Transverse colon (tissue), 4 donors: ENCODE data around the gene SLC16A12. TPM values are rescaled to one million over a fixed set of nuclear protein-coding genes. Genes with fewer than 3 reads are reported as not detected.

ENCODE experiments used
- DNase-seq: peaks from one replicate; pipeline ENCODE4 v3.0.0-alpha.2; 2019
- H3K27ac ChIP-seq, 4 donors: fragments of 200-600 bp; sonication (generic); 2 replicates each; pipeline ENCODE4 v1.5.1; 2016 to 2018; ENCODE audit warnings: inconsistent platforms in 4 of 4
- H3K27me3 ChIP-seq: fragments of 200-600 bp; sonication (generic); 2 replicates; pipeline ENCODE4 v1.5.1; 2017; ENCODE audit warnings: inconsistent platforms
- H3K36me3 ChIP-seq, 4 donors: fragments of 200-600 bp; sonication (generic); 2 replicates each; pipeline ENCODE4 v1.5.1; 2017 to 2019; ENCODE audit warnings: inconsistent platforms in 4 of 4
- H3K4me1 ChIP-seq, 4 donors: fragments of 200-600 bp; sonication (generic); 2 replicates each; pipeline ENCODE4 v1.5.1; 2017 to 2020; ENCODE audit warnings: inconsistent platforms in 4 of 4
- H3K4me3 ChIP-seq, 4 donors: fragments of 200-600 bp; sonication (generic); 1 replicate in 1 of 4; 2 replicates in 3 of 4; pipeline versions ENCODE4 v1.5.1 to v1.6.1; 2017 to 2019; ENCODE audit warnings: inconsistent platforms in 4 of 4
- H3K9me3 ChIP-seq, 2 donors: fragments of 200-600 bp; sonication (generic); 2 replicates each; pipeline ENCODE4 v1.5.1; 2017 to 2019; ENCODE audit warnings: inconsistent platforms in 2 of 2
- EP300 ChIP-seq: sonication (generic); formaldehyde crosslinking; IDR thresholded peaks from one replicate; pipeline ENCODE4 v1.6.1; 2017; ENCODE audit warnings: antibody characterized with exemption, low read depth
- POLR2A ChIP-seq: fragments of 450-650 bp; IDR thresholded peaks from one replicate; pipeline ENCODE4 v1.6.1; 2016; ENCODE audit warnings: antibody characterized with exemption, mild to moderate bottlenecking, moderate library complexity
- POLR2AphosphoS5 ChIP-seq, 3 donors: sonication (generic); formaldehyde crosslinking; IDR thresholded peaks; one replicate each; pipeline ENCODE4 v1.6.1; 2016; ENCODE audit warnings: antibody characterized with exemption in 3 of 3
- WGBS, 2 donors: methylation state at CpG; one replicate each; pipeline ENCODE4 v1.1.5; 2018; ENCODE audit warnings: low coverage in 1 of 2; 5-methylcytosine and 5-hydroxymethylcytosine counted together
- in situ Hi-C, 4 donors: fragments of 200-750 bp; cut with MboI; loops; one replicate each; pipeline versions ENCODE4 v1.15.0 to v1.15.1; 2017; ENCODE audit warnings: low sequenced_read_pairs in 3 of 4, low pct_ligation_motif_present in 1 of 4, low pct_unique_long_range_greater_than_20kb in 1 of 4
- intact Hi-C: fragments of 100-400 bp; cut with DNase I; formaldehyde crosslinking; loops from one replicate; pipeline ENCODE4 v1.15.1; 2023; ENCODE audit warnings: low total_unique reads
- total RNA-seq, 4 donors: library from RNA; depleted of rRNA; stranded (reverse); fragments of >200 nt; gene quantifications; one replicate each; pipeline ENCODE4 v1.1.0, GENCODE V29; 2016
- TF ChIP-seq, protein P1 (sequence below), 5 experiments: fragments of 200-600 bp in 3 of 5; fragments of 450-650 bp in 2 of 5; sonication (generic) in 3 of 5; IDR thresholded peaks; 1 replicate in 2 of 5; 2 replicates in 3 of 5; pipeline ENCODE4 v1.5.1; 2016 to 2017; ENCODE audit warnings: antibody characterized with exemption in 5 of 5, inconsistent platforms in 3 of 5, mild to moderate bottlenecking in 2 of 5, moderate library complexity in 1 of 5

The SLC16A12 gene
- total RNA-seq, 4 donors from 2014 or later, result 0.27 to 7.6 (median 0.48) TPM; not detected in 1

DNA sequence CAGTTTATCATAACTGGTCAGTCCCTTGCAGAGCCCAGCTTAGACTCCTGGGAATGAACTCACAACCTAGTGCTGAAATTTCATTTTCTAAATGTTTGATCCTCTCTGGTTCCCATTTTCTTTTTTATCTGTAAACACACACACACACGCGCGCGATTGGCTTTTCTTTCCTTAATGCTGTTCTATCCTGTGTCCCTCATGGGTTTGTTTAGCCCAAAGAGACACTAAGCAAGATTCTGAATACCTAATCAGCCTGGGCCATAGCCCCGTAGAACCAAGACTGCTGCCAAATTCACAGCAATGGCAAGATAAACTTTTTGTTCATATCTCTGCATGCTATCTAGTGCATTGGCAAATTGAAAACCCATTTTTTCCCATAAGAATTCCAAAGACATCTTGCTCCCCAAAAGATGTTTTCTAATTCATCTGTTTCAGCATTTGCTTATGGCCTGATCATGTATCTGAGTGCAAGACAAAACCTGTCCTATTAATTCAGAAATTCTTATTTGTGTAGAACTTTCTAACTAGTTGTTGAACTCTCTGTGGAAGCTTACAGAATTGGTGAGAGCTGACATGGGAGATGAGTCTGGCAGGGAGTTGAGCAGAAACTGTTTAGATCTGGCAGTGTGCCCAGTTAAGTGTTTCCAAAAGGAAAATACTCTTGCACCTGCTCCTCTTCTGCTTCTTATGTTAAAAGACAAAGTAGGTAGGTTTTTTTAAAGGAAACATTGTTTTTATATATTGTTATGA is 144.7 kb downstream of the SLC16A12 start:
- H3K4me1 ChIP-seq, result peaks cover 8 to 27% (median 21%) of the 10 kb centered on the region in 4 donors
- in situ Hi-C loops, result no loop called here
- TF ChIP-seq, protein P1, sequence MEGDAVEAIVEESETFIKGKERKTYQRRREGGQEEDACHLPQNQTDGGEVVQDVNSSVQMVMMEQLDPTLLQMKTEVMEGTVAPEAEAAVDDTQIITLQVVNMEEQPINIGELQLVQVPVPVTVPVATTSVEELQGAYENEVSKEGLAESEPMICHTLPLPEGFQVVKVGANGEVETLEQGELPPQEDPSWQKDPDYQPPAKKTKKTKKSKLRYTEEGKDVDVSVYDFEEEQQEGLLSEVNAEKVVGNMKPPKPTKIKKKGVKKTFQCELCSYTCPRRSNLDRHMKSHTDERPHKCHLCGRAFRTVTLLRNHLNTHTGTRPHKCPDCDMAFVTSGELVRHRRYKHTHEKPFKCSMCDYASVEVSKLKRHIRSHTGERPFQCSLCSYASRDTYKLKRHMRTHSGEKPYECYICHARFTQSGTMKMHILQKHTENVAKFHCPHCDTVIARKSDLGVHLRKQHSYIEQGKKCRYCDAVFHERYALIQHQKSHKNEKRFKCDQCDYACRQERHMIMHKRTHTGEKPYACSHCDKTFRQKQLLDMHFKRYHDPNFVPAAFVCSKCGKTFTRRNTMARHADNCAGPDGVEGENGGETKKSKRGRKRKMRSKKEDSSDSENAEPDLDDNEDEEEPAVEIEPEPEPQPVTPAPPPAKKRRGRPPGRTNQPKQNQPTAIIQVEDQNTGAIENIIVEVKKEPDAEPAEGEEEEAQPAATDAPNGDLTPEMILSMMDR (IDR thresholded peaks at IDR 0.05), result no peak
- TF ChIP-seq POLR2AphosphoS5 (IDR thresholded peaks at IDR 0.05) (no peak), POLR2A (no peak), EP300 (no peak)
- H3K9me3 ChIP-seq, result no peaks in the 10 kb centered on the region
- 79 to 93% methylated on average over 5 of the region's 5 CpGs for WGBS, 2 donors
- no peak overlapping the region for H3K4me3 ChIP-seq
- H3K27me3 ChIP-seq, result no peaks in the 10 kb centered on the region
- H3K27ac ChIP-seq, result peak overlapping the region; percentile 59 to 90 (median 78)
- DNase-seq, result no peak
- H3K36me3 ChIP-seq, result no peaks in the 10 kb centered on the region
- intact Hi-C loops, result loop anchor here (5.0 kb wide), 1 partner anchor 63 kb away; the partner anchor contains the start of gene IFIT3

DNA sequence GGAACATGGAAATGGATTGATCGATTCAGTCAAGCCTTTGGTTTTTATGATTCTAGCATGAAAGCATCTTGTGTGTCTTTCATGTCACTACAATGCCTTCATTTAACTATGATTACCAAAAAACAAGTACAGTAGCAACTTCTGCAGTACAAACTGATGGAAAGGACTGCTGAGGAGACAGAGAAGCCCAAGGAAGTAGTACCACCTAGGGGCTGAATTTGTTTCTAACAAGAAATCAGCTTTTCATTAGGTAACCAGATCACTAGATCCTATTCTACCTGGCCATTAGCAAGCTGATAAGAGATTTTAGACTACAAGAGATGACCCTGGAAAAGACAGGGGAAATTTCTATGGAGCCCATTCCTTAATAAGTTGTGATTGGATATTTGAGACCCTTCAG is 146.1 kb downstream of the SLC16A12 start:
- 74 to 89% methylated on average over 1 of the region's 1 CpG for WGBS, 2 donors
- H3K36me3 ChIP-seq, result no peaks in the 10 kb centered on the region
- peaks cover 8 to 27% (median 21%) of the 10 kb centered on the region in 4 donors for H3K4me1 ChIP-seq
- intact Hi-C loops (no loop called here), in situ Hi-C loops (no loop called here)
- DNase-seq, result no peak
- H3K27ac ChIP-seq, result no peak overlapping the region
- no peak overlapping the region for H3K4me3 ChIP-seq
- H3K9me3 ChIP-seq, result no peaks in the 10 kb centered on the region
- no peaks in the 10 kb centered on the region for H3K27me3 ChIP-seq
- TF ChIP-seq, protein P1 (IDR thresholded peaks at IDR 0.05), result peak in 3 of 5 experiments; percentile 7 to 28 (median 16)
- TF ChIP-seq EP300, result no peak

- in situ Hi-C loops (no loop called here), intact Hi-C loops (no loop called here)
- Histone ChIP-seq H3K9me3 (no peaks in the 10 kb centered on the region), H3K27me3 (no peaks in the 10 kb centered on the region), H3K4me3 (no peak overlapping the region), H3K36me3 (no peaks in the 10 kb centered on the region), H3K27ac (no peak overlapping the region), H3K4me1 (peaks cover 5 to 22% (median 20%) of the 10 kb centered on the region in 4 donors)
- TF ChIP-seq POLR2AphosphoS5 (IDR thresholded peaks at IDR 0.05), result no peak
- TF ChIP-seq POLR2A, result no peak
- no peak for TF ChIP-seq EP300
- TF ChIP-seq, protein P1 (IDR thresholded peaks at IDR 0.05), result no peak
- 64 to 75% methylated on average over 2 of the region's 2 CpGs for WGBS, 2 donors
- DNase-seq, result no peak
Observed at GRCh38 chr10:89388806-89389205, 146.6 kb downstream of the SLC16A12 start.

DNA sequence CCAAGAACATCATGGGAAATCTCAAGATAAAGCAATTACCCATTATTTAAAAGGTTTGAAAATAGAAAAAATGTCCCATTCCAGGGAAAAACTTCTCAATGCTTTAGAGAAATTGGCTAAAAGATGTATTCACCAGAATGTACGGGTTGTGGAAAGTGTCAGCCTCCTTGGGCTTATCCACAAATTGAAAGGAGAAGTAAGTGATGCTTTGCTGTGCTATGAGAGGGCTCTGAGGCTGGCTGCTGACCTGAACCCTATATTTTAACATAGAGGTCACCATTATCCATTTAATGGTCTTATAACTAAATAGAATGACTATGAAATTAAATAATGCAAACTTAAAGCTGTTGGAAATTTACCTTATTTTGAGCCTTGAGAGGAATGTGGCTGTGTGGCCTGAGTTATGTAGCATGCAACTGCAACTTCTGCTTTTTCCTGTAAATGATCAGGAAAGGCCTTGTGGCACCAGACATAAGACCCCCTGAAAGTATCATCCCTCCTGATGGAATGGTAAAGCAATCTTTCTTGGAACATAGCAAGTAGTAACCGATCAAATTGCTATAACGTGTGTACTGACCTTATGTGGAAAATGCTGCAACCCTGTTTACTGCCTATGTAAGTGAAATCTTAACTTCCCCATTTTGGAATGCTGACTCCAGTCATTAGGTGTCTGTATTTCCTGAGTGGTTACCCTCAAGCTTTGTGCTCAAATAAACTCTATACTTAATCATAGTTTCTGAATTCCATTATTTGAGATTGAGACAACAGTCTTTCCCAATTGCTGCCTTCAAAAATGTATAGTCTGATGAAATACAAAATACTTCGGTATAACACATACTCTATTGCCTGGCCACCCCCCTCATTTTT is 150.7 kb downstream of the SLC16A12 start:
- in situ Hi-C loops, result no loop called here
- TF ChIP-seq POLR2AphosphoS5 (IDR thresholded peaks at IDR 0.05), result no peak
- TF ChIP-seq POLR2A, result no peak
- TF ChIP-seq, protein P1 (IDR thresholded peaks at IDR 0.05), result no peak
- TF ChIP-seq EP300, result no peak

More for the DNA sequence above, 150.7 kb downstream of the SLC16A12 start:
- Histone ChIP-seq H3K27me3 (no peaks in the 10 kb centered on the region), H3K4me1 (no peaks in the 10 kb centered on the region), H3K36me3 (no peaks in the 10 kb centered on the region), H3K4me3 (no peak overlapping the region), H3K9me3 (no peaks in the 10 kb centered on the region), H3K27ac (no peak overlapping the region)
- intact Hi-C loops, result no loop called here
- DNase-seq, result no peak
- WGBS, 2 donors, result 83 to 93% methylated on average over 4 of the region's 4 CpGs
